BJ (cell line): ENCODE results near the gene PITX2. TPM values are rescaled to one million over a fixed set of nuclear protein-coding genes. Genes with fewer than 3 reads are reported as not detected.

ENCODE experiments used
- CTCF ChIA-PET: fragments of 350-600 bp; formaldehyde crosslinking; extraction: SDS; loops from one replicate; lab custom pipeline; 2021; ENCODE audit warnings: antibody characterized with exemption, inconsistent platforms; lab: Yijun Ruan, JAX
- POLR2A ChIA-PET: fragments of 300-600 bp; sonication (Branson Sonifier 250); formaldehyde crosslinking; extraction: SDS; loops from one replicate; lab custom pipeline; 2021; ENCODE audit warnings: antibody characterized with exemption; lab: Charles Lee
- DNase-seq: peaks from one replicate; pipeline ENCODE4 v3.0.0-alpha.2; 2011; ENCODE audit warnings: low read depth
- H3K27me3 ChIP-seq: 2 replicates; pipeline ENCODE4 v1.6.0; 2011; ENCODE audit warnings: low read length; ENCODE audit not compliant: control insufficient read depth, insufficient read depth
- H3K36me3 ChIP-seq: 2 replicates; pipeline ENCODE4 v1.5.1; 2011; ENCODE audit warnings: low read length; ENCODE audit not compliant: control insufficient read depth, insufficient read depth
- H3K4me3 ChIP-seq: 2 replicates; pipeline ENCODE4 v1.5.1; 2011; ENCODE audit warnings: low read depth, mild to moderate bottlenecking, control low read depth, low read length
- polyA plus RNA-seq: library from polyadenylated mRNA; depleted of rRNA; stranded (reverse); fragments of >200 nt; gene quantifications from 2 replicates; pipeline ENCODE4 v1.2.3, GENCODE V29; 2011
- TF ChIP-seq, protein P1 (sequence below): IDR thresholded peaks from 2 replicates; pipeline ENCODE4 v1.5.1; 2011; ENCODE audit warnings: low read depth, mild to moderate bottlenecking, control low read depth, inconsistent platforms, low read length, moderate library complexity; ENCODE audit not compliant: insufficient read depth

PITX2 gene
- polyA plus RNA-seq, 1 experiment = 1.1 TPM

DNA sequence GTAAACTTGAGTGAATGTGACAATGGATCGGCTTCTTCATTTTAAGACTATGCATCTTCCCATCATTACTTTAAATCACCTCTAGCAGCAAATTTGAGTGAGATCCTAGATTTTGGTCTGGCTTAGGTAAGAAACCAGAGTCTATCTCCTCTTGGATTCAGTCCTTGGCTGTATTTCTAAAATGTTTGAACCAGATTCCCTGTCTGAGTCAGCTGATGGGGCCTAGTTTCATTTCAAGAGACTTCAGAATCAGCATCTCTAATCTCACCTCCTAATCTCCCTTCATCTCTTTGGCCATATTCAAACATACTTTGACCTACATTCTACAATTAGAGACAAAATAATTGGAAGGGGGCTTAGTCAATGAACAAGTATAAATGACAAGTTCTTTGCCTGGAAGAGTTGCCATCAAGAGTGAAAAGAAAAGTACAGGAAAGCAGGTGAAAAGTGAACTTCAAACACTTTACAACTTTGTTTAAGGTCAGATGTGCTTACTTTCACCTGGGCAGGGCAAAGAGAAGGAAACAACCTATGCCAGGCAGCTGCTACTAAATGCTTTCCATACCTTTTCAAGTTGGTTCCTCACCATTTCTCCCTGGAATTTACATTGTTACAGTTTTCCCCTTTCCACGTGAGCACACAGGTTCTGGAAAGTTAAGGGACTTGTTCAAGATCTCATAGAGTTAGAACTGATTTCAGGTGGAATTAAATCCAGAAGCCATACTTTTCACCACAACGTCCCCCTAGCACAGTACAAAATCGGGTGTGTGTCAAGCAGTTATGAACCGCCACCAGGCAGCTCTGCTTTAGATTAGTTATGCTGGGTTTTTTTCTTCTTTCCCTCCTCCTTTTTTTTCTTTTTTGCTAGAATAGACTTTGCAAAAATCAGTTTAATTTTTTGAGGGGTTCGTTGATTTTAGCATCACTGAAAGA, 30.7 kb upstream of the PITX2 start:
- peaks cover 1% of the 10 kb centered on the region; the same call in 1 of the 2 replicates for H3K27me3 ChIP-seq
- H3K4me3 ChIP-seq = no peak overlapping the region
- CTCF ChIA-PET = no interaction called here
- TF ChIP-seq, protein P1, sequence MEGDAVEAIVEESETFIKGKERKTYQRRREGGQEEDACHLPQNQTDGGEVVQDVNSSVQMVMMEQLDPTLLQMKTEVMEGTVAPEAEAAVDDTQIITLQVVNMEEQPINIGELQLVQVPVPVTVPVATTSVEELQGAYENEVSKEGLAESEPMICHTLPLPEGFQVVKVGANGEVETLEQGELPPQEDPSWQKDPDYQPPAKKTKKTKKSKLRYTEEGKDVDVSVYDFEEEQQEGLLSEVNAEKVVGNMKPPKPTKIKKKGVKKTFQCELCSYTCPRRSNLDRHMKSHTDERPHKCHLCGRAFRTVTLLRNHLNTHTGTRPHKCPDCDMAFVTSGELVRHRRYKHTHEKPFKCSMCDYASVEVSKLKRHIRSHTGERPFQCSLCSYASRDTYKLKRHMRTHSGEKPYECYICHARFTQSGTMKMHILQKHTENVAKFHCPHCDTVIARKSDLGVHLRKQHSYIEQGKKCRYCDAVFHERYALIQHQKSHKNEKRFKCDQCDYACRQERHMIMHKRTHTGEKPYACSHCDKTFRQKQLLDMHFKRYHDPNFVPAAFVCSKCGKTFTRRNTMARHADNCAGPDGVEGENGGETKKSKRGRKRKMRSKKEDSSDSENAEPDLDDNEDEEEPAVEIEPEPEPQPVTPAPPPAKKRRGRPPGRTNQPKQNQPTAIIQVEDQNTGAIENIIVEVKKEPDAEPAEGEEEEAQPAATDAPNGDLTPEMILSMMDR = no peak
- POLR2A ChIA-PET = no interaction called here
- H3K36me3 ChIP-seq = no peaks in the 10 kb centered on the region
- no peak for DNase-seq

DNA sequence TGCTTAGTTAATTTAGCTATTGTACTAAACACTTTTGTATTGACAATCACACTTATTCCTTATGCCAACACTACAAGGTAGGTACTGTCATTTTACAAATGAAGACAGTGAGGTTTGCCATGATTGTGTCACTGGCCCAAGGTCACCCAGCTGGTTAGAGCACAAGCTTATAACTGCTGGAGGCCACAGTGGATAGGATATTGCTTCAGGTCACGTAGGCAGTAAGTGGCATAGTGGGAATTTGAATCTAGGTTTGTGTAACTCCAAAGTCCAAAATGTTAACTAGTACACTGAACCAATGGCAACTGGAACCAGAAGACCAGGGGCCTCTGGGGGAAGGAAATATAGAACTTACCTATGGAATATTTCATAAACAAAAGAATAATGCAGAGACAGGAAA, 21.1 kb upstream of the PITX2 start:
- no peak overlapping the region for H3K4me3 ChIP-seq
- no peak for DNase-seq
- H3K27me3 ChIP-seq = peaks cover 28% of the 10 kb centered on the region
- H3K36me3 ChIP-seq = no peaks in the 10 kb centered on the region
- POLR2A ChIA-PET = no interaction called here
- TF ChIP-seq, protein P1 = no peak
- CTCF ChIA-PET = no interaction called here

DNA sequence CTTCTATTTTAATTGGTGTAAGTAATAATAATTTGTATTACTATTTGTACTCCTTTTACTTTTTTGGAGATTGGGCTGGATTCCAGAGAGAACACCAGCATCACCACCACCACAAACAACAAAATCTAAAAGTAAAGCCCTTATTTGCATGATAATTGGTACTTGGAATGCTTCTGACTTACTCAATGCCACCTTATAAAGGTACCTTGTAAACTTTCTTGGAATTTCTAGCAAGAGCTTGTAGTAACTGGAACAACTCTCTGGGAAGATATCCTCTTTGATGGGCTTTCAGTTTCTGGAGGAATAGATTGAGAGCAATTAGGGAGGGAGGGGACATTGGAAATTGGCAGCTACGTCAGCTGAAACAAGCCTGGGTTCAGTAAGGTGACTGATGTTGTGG, 20.2 kb upstream of the PITX2 start:
- no peak overlapping the region for H3K4me3 ChIP-seq
- peaks cover 34% of the 10 kb centered on the region for H3K27me3 ChIP-seq
- TF ChIP-seq, protein P1 = no peak
- no peak for DNase-seq
- CTCF ChIA-PET = no interaction called here
- POLR2A ChIA-PET = no interaction called here
- H3K36me3 ChIP-seq = no peaks in the 10 kb centered on the region

DNA sequence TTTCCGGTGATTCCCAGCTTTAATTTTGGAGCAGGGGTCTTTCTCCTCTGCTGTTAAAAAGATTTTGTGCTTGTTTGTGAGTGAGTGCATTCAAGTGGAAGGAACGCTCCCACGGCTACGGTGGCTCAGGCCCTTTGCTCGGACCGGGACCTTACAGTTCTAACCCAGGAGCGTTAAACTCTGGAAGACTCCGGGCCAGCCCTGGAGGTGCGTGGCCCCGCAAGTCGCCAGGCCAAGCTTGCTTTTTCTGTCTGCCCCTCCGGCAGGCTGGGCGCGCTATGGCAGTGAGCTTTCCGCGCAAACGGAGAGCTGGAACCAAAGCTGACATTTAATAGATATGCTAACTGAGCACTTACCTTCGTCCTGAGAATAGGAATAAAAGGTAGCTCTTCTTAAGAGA, 18.3 kb upstream of the PITX2 start:
- DNase-seq = no peak
- ChIA-PET POLR2A (no interaction called here), CTCF (interaction anchor here (1.0 kb wide), 1 partner anchor 10 kb away, joined by 3 read pairs; no protein-coding TSS in a partner anchor)
- no peaks in the 10 kb centered on the region for H3K36me3 ChIP-seq
- no peak overlapping the region for H3K4me3 ChIP-seq
- TF ChIP-seq, protein P1 = no peak
- peaks cover 47% of the 10 kb centered on the region for H3K27me3 ChIP-seq

DNA sequence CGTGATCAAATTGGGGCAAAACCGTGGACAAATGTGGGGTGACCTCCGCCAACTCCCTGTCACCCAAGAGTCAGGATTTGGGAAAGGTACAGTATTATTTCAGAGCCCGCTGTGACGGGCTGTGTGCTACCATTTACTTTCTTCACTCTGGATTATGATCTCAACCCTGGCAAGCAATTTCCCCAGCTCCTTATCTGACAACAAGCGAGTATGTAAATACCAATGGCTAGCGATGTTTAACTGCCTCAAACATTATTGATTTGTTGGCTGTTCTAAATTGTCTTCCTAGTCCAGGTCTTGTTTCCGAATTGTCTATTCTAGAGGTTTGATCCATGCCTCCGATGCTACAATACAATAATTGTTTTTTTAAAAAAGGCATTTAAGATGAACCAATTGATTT, 17.7 kb upstream of the PITX2 start:
- Histone ChIP-seq H3K27me3 (peaks cover 49% of the 10 kb centered on the region), H3K36me3 (no peaks in the 10 kb centered on the region), H3K4me3 (no peak overlapping the region)
- ChIA-PET POLR2A (no interaction called here), CTCF (interaction anchor here (1.0 kb wide), 1 partner anchor 9 kb away, joined by 3 read pairs; no protein-coding TSS in a partner anchor)
- DNase-seq = no peak
- TF ChIP-seq, protein P1 = no peak
